K562 (cell line): ENCODE results near the gene SRD5A2. TPM values are rescaled to one million over a fixed set of nuclear protein-coding genes. Genes with fewer than 3 reads are reported as not detected.

ENCODE experiments used
- ATAC-seq: fragments of 200-7000 bp; cut with Tn5 transposase; 3 replicates; pipeline ENCODE4 v1.9.1; 2020; ENCODE audit warnings: moderate library complexity
- BruUV-seq: library from RNA; stranded (reverse); fragments of 400-500 nt; replicated peaks from 2 replicates; lab custom pipeline; 2021; lab: Mats Ljungman, UMichigan
- CTCF ChIA-PET: fragments of 300-600 bp; formaldehyde crosslinking; extraction: SDS; loops from one replicate; lab custom pipeline; 2021; ENCODE audit warnings: low intra/inter-chr PET ratio; lab: Yijun Ruan, JAX
- POLR2A ChIA-PET: fragments of 300-600, 350-650 bp; sonication (Branson Sonifier 250); formaldehyde crosslinking; extraction: SDS; loops from one replicate; lab custom pipeline; 2021; ENCODE audit warnings: antibody characterized with exemption, inconsistent platforms; lab: Yijun Ruan, JAX
- DNase-seq, 4 experiments: peaks; one replicate each; pipeline versions ENCODE4 v3.0.0 to v3.0.0-alpha.2; 2011 to 2018; ENCODE audit warnings: low spot score in 3 of 4, mixed read lengths in 3 of 4; ENCODE audit errors: extremely low read depth in 1 of 4
- FAIRE-seq: peaks from 2 replicates; lab custom pipeline; 2011; peaks lifted over from hg19 to GRCh38; lab: Jason Lieb, UNC
- H2AFZ ChIP-seq: 2 replicates; pipeline ENCODE4 v1.6.0; 2011; ENCODE audit warnings: low read depth, low read length, control low read depth, inconsistent platforms
- H3K27ac ChIP-seq: fragments of 200-600 bp; 3 replicates; pipeline ENCODE4 v1.8.0; 2011; ENCODE audit warnings: low read depth, mild to moderate bottlenecking, control low read depth, inconsistent platforms, low read length, moderate library complexity, mixed read lengths; ENCODE audit errors: extremely low read depth
- H3K27me3 ChIP-seq, 2 experiments: fragments of 300-600 bp in 1 of 2; 2 replicates in 1 of 2; 3 replicates in 1 of 2; pipeline versions ENCODE4 v1.6.0 to v1.8.0; 2011; ENCODE audit warnings: inconsistent platforms in 2 of 2, low read length in 2 of 2, mild to moderate bottlenecking in 1 of 2, mixed read lengths in 1 of 2, moderate library complexity in 1 of 2; ENCODE audit not compliant: control insufficient read depth in 2 of 2, insufficient read depth in 2 of 2
- H3K36me3 ChIP-seq: fragments of 300-600 bp; 3 replicates; pipeline ENCODE4 v1.8.0; 2011; ENCODE audit warnings: mild to moderate bottlenecking, low read length, inconsistent platforms; ENCODE audit not compliant: control insufficient read depth, insufficient read depth
- H3K4me1 ChIP-seq, 2 experiments: fragments of 200-600 bp in 1 of 2; replicated peaks in 1 of 2; 2 replicates in 1 of 2; 3 replicates in 1 of 2; pipeline versions ENCODE4 v1.5.1 to v1.8.0; 2011; ENCODE audit warnings: inconsistent platforms in 2 of 2, low read length in 2 of 2, mild to moderate bottlenecking in 1 of 2, mixed read lengths in 1 of 2, moderate library complexity in 1 of 2; ENCODE audit not compliant: control insufficient read depth in 2 of 2, insufficient read depth in 2 of 2
- H3K4me2 ChIP-seq: 2 replicates; pipeline ENCODE4 v1.6.1; 2011; ENCODE audit warnings: low read length, control low read depth, inconsistent platforms, mixed read lengths; ENCODE audit not compliant: insufficient read depth
- H3K4me3 ChIP-seq: fragments of 200-600 bp; sonication (generic), shearing (Covaris generic); 2 replicates; pipeline ENCODE4 v1.5.1; 2016; ENCODE audit warnings: control low read depth, inconsistent platforms
- H3K79me2 ChIP-seq: fragments of 200-600 bp; 3 replicates; pipeline ENCODE4 v1.8.0; 2011; ENCODE audit warnings: low read length, inconsistent platforms; ENCODE audit not compliant: control insufficient read depth, insufficient read depth
- H3K9ac ChIP-seq, 2 experiments: 2 replicates each; pipeline versions ENCODE4 v1.6.0 to v1.6.1; 2011; ENCODE audit warnings: low read depth in 2 of 2, low read length in 2 of 2, control low read depth in 1 of 2, inconsistent platforms in 1 of 2, mild to moderate bottlenecking in 1 of 2, mixed read lengths in 1 of 2; ENCODE audit not compliant: insufficient read depth in 1 of 2
- H3K9me1 ChIP-seq: one replicate; pipeline ENCODE4 v1.6.0; 2011; ENCODE audit warnings: inconsistent platforms, mild to moderate bottlenecking, low read length, moderate library complexity; ENCODE audit not compliant: control insufficient read depth, insufficient read depth
- H3K9me3 ChIP-seq: replicated peaks from 2 replicates; pipeline ENCODE4 v1.5.1; 2011; ENCODE audit warnings: low read depth, low read length, inconsistent platforms; ENCODE audit not compliant: control insufficient read depth, insufficient read depth
- H4K20me1 ChIP-seq: replicated peaks from 2 replicates; pipeline ENCODE4 v1.6.1; 2011; ENCODE audit warnings: low read length, inconsistent platforms, mixed read lengths; ENCODE audit not compliant: control insufficient read depth, insufficient read depth
- BRD9 ChIP-seq: fragments of 450-650 bp; IDR thresholded peaks from 2 replicates; pipeline ENCODE4 v1.6.1; 2018; ENCODE audit warnings: low read depth; ENCODE audit not compliant: partially characterized antibody
- BRF1 ChIP-seq: IDR thresholded peaks from 3 replicates; pipeline ENCODE4 v1.6.1; 2011; ENCODE audit warnings: borderline replicate concordance, mild to moderate bottlenecking; ENCODE audit not compliant: insufficient read length; ENCODE audit errors: extremely low read depth
- CTBP1 ChIP-seq: fragments of 450-650 bp; IDR thresholded peaks from 2 replicates; pipeline ENCODE4 v1.6.1; 2016; ENCODE audit warnings: borderline replicate concordance
- RBM15 ChIP-seq: fragments of 200-400 bp; formaldehyde crosslinking; IDR thresholded peaks from 2 replicates; pipeline ENCODE4 v1.6.1; 2018; ENCODE audit warnings: mild to moderate bottlenecking, low read length, moderate library complexity; ENCODE audit not compliant: insufficient read depth
- TCF7 ChIP-seq: sonication (generic); IDR thresholded peaks from 2 replicates; pipeline ENCODE4 v1.6.1; 2016; ENCODE audit warnings: antibody characterized with exemption, borderline replicate concordance
- TRIM28 ChIP-seq: fragments of 450-650 bp; IDR thresholded peaks from 2 replicates; pipeline ENCODE4 v1.6.1; 2017
- U2AF2 ChIP-seq: fragments of 200-400 bp; formaldehyde crosslinking; optimal IDR thresholded peaks from 2 replicates; pipeline ENCODE3; 2017; ENCODE audit warnings: low read depth, mild to moderate bottlenecking, low read length
- ZNF124 ChIP-seq: sonication (generic); formaldehyde crosslinking; IDR thresholded peaks from 2 replicates; pipeline ENCODE4 v1.8.1; 2022; ENCODE audit warnings: missing genetic modification reagents
- ZNF134 ChIP-seq: fragments of 250-450 bp; sonication (Bioruptor Pico); conservative IDR thresholded peaks from 2 replicates; pipeline ENCODE4 v1.4.0; 2020
- ZNF239 ChIP-seq: fragments of 250-450 bp; sonication (Bioruptor Pico); IDR thresholded peaks from 2 replicates; pipeline ENCODE4 v1.4.0; 2020; ENCODE audit warnings: mild to moderate bottlenecking
- ZNF384 ChIP-seq: IDR thresholded peaks from 2 replicates; pipeline ENCODE4 v1.6.1; 2012; ENCODE audit warnings: low read depth, low read length, improper control_type of control experiment
- ZZZ3 ChIP-seq: fragments of 450-650 bp; IDR thresholded peaks from 2 replicates; pipeline ENCODE4 v1.6.1; 2016; ENCODE audit warnings: antibody characterized with exemption, mild to moderate bottlenecking, moderate library complexity
- WGBS: fragments of 100-300 bp; shearing (Covaris generic); methylation state at CpG from one replicate; pipeline ENCODE4 v1.1.6; 2016; ENCODE audit warnings: low coverage, mixed read lengths; ENCODE audit not compliant: insufficient coverage; ENCODE audit errors: missing lambda C conversion rate; 5-methylcytosine and 5-hydroxymethylcytosine counted together
- in situ Hi-C: fragments of 300-500 bp; cut with MboI; formaldehyde crosslinking; loops from 4 replicates; pipeline ENCODE4 v1.15.0; 2018; ENCODE audit warnings: inconsistent platforms, mixed read lengths
- intact Hi-C: fragments of 100-400 bp; cut with micrococcal nuclease; formaldehyde crosslinking; loops from 2 replicates; pipeline ENCODE4 v1.14.2; 2022
- polyA plus RNA-seq, 8 experiments: library from polyadenylated mRNA; depleted of rRNA in 4 of 8; stranded (reverse) in 5 of 8; unstranded in 3 of 8; fragments of >200 nt; fragmentation: Nextera tagmentation in 2 of 8; fragmentation: Illumina TruSeq in 1 of 8; extraction: Ambion mirVana in 2 of 8; extraction: Trizol in 1 of 8; gene quantifications; 2 replicates each; pipeline versions ENCODE4 v1.2.1 to v1.2.3, GENCODE V29; 2011 to 2014; ENCODE audit warnings: inconsistent platforms in 1 of 8, missing spikeins in 1 of 8
- total RNA-seq, 7 experiments: library from RNA; depleted of rRNA in 6 of 7; stranded (reverse); fragments of >200 nt in 6 of 7; fragmentation: Illumina TruSeq in 2 of 7; extraction: Trizol in 2 of 7; gene quantifications; 2 replicates each; pipeline versions ENCODE4 v1.2.1 to v1.2.3, GENCODE V29; 2011 to 2021; ENCODE audit warnings: low replicate concordance in 1 of 7
- TF ChIP-seq, protein P1 (sequence below): sonication (generic); formaldehyde crosslinking; IDR thresholded peaks from 2 replicates; pipeline ENCODE4 v1.5.0; 2020; ENCODE audit warnings: missing genetic modification reagents
- TF ChIP-seq, protein P2 (sequence below): fragments of 200-800 bp; sonication (Bioruptor generic); IDR thresholded peaks from 2 replicates; pipeline ENCODE4 v1.6.1; 2016; ENCODE audit warnings: missing genetic modification characterization, missing compliant biosample characterization
- TF ChIP-seq, protein P3 (sequence below): sonication (generic); formaldehyde crosslinking; IDR thresholded peaks from 2 replicates; pipeline ENCODE4 v1.8.1; 2022; ENCODE audit warnings: missing genetic modification reagents
- TF ChIP-seq, protein P4 (sequence below): fragments of 450-650 bp; IDR thresholded peaks from 2 replicates; pipeline ENCODE4 v1.6.1; 2016; ENCODE audit warnings: low read depth, mild to moderate bottlenecking, moderate library complexity

SRD5A2 gene
- total and polyA plus RNA-seq, 9 of the 15 experiments (the other 6 are each of a cell fraction or from before 2014, with no cell fraction given) = 0.03 TPM; not detected in 8

DNA sequence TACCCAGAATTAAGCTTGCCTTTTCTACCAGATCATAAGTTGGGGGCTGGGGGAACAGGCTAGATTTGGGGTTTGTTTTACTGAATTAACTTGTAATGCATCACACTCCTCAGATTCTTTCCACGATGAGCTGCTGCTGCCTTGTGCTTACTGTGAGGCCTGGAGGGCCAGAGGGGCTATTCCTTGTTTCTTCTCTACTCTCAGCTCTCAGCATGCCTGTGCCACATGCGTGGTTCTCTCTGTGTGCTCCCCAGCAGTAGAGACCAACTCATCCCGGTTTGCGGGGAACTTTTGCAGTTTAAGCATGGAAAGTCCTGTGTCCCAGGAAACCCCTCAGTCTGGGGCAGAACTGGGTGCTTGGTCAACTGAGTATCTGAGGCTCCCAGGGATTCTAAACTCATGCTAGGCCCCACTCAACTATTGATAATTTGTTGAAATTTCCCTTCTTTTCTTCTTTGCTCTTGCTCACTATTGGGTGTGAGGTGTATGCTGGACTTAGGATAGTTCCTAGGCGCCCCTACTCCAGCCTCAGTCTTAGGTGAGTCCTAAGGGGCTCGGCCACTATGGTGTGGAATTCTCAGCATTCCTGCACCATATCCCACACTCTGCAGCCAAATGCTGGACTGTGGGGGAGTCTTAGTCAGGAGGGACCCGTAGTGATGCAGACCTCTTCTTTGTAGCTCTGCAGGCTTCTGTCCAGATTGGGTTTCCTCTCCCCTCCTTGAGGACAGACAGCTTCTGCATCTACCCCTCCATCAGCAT is 63.1 kb downstream of the SRD5A2 start:
- in situ Hi-C loops (no loop called here), intact Hi-C loops (no loop called here)
- H3K4me1 ChIP-seq = no peaks in the 10 kb centered on the region
- WGBS = 1% methylated on average over 7 of the region's 7 CpGs
- ChIA-PET CTCF (no interaction called here), POLR2A (no interaction called here)
- BruUV-seq = no TSS peak
- ATAC-seq (no peak), FAIRE-seq (no peak), DNase-seq (no peak)
- H3K9me1 ChIP-seq = no peaks in the 10 kb centered on the region
- H4K20me1 ChIP-seq = no peaks in the 10 kb centered on the region
- H3K9me3 ChIP-seq = no peaks in the 10 kb centered on the region
- no peak overlapping the region for H3K9ac ChIP-seq
- no peaks in the 10 kb centered on the region for H3K27me3 ChIP-seq
- no peaks in the 10 kb centered on the region for H3K79me2 ChIP-seq
- no peak overlapping the region for H3K27ac ChIP-seq
- H3K36me3 ChIP-seq = no peaks in the 10 kb centered on the region
- no peak overlapping the region for H2AFZ ChIP-seq
- H3K4me3 ChIP-seq = no peak overlapping the region
- no peak overlapping the region for H3K4me2 ChIP-seq
- TF ChIP-seq, protein P1, sequence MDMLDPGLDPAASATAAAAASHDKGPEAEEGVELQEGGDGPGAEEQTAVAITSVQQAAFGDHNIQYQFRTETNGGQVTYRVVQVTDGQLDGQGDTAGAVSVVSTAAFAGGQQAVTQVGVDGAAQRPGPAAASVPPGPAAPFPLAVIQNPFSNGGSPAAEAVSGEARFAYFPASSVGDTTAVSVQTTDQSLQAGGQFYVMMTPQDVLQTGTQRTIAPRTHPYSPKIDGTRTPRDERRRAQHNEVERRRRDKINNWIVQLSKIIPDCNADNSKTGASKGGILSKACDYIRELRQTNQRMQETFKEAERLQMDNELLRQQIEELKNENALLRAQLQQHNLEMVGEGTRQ (CRISPR knock-in tag) = no peak
- TF ChIP-seq ZNF239 (CRISPR knock-in tag) (no peak), BRD9 (no peak), CTBP1 (no peak), ZZZ3 (no peak), U2AF2 (no peak), TCF7 (no peak), TRIM28 (no peak), ZNF384 (no peak), BRF1 (no peak), ZNF124 (CRISPR knock-in tag) (no peak), RBM15 (no peak), ZNF134 (CRISPR knock-in tag) (no peak)
- TF ChIP-seq, protein P2, sequence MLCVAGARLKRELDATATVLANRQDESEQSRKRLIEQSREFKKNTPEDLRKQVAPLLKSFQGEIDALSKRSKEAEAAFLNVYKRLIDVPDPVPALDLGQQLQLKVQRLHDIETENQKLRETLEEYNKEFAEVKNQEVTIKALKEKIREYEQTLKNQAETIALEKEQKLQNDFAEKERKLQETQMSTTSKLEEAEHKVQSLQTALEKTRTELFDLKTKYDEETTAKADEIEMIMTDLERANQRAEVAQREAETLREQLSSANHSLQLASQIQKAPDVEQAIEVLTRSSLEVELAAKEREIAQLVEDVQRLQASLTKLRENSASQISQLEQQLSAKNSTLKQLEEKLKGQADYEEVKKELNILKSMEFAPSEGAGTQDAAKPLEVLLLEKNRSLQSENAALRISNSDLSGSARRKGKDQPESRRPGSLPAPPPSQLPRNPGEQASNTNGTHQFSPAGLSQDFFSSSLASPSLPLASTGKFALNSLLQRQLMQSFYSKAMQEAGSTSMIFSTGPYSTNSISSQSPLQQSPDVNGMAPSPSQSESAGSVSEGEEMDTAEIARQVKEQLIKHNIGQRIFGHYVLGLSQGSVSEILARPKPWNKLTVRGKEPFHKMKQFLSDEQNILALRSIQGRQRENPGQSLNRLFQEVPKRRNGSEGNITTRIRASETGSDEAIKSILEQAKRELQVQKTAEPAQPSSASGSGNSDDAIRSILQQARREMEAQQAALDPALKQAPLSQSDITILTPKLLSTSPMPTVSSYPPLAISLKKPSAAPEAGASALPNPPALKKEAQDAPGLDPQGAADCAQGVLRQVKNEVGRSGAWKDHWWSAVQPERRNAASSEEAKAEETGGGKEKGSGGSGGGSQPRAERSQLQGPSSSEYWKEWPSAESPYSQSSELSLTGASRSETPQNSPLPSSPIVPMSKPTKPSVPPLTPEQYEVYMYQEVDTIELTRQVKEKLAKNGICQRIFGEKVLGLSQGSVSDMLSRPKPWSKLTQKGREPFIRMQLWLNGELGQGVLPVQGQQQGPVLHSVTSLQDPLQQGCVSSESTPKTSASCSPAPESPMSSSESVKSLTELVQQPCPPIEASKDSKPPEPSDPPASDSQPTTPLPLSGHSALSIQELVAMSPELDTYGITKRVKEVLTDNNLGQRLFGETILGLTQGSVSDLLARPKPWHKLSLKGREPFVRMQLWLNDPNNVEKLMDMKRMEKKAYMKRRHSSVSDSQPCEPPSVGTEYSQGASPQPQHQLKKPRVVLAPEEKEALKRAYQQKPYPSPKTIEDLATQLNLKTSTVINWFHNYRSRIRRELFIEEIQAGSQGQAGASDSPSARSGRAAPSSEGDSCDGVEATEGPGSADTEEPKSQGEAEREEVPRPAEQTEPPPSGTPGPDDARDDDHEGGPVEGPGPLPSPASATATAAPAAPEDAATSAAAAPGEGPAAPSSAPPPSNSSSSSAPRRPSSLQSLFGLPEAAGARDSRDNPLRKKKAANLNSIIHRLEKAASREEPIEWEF (CRISPR knock-in tag) = no peak
- TF ChIP-seq, protein P3, sequence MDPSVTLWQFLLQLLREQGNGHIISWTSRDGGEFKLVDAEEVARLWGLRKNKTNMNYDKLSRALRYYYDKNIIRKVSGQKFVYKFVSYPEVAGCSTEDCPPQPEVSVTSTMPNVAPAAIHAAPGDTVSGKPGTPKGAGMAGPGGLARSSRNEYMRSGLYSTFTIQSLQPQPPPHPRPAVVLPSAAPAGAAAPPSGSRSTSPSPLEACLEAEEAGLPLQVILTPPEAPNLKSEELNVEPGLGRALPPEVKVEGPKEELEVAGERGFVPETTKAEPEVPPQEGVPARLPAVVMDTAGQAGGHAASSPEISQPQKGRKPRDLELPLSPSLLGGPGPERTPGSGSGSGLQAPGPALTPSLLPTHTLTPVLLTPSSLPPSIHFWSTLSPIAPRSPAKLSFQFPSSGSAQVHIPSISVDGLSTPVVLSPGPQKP (CRISPR knock-in tag) = no peak
- TF ChIP-seq, protein P4, sequence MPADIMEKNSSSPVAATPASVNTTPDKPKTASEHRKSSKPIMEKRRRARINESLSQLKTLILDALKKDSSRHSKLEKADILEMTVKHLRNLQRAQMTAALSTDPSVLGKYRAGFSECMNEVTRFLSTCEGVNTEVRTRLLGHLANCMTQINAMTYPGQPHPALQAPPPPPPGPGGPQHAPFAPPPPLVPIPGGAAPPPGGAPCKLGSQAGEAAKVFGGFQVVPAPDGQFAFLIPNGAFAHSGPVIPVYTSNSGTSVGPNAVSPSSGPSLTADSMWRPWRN = no peak
